Choroid plexus epithelial cell (primary cell): Measurements from ENCODE around the gene MUC20.
"Not testable (repeated sequence)": the region's sequence is repeated elsewhere in the genome, so short reads cannot be mapped to it uniquely, and the experiment has no call there.

Source experiments
- DNase-seq: peaks from one replicate; pipeline ENCODE4 v3.0.0-alpha.2; 2010; ENCODE audit warnings: low read depth
- H3K4me3 ChIP-seq: 2 replicates; pipeline ENCODE4 v1.5.1; 2011; ENCODE audit warnings: low read depth, mild to moderate bottlenecking, control low read depth, low read length, moderate library complexity
- TF ChIP-seq, protein P1 (sequence below): conservative IDR thresholded peaks from 2 replicates; pipeline ENCODE4 v1.5.1; 2011; ENCODE audit warnings: low read depth, mild to moderate bottlenecking, control low read depth, inconsistent platforms, low read length, moderate library complexity

MUC20 gene

DNA sequence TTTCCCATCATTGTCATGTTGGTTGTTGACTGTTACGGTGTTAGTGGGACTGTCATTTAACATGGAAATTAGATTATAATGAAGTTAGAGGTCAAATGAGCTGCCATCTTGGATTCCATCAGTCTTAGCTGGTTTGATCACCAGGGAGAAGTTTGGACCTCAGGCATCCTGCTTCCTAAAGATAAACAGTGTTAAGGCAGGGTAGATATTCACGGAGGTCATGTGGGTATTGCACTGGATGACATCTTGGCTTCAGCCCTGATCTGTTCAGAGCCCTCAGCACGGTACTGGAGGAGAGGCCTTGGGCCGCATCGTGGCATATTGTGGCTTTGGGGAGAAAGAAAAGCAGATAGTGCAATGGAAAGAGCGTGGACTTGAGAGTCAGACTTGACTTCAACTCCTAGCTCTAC is 11.1 kb upstream of the MUC20 start:
- H3K4me3 ChIP-seq, result no peak overlapping the region
- TF ChIP-seq, protein P1, sequence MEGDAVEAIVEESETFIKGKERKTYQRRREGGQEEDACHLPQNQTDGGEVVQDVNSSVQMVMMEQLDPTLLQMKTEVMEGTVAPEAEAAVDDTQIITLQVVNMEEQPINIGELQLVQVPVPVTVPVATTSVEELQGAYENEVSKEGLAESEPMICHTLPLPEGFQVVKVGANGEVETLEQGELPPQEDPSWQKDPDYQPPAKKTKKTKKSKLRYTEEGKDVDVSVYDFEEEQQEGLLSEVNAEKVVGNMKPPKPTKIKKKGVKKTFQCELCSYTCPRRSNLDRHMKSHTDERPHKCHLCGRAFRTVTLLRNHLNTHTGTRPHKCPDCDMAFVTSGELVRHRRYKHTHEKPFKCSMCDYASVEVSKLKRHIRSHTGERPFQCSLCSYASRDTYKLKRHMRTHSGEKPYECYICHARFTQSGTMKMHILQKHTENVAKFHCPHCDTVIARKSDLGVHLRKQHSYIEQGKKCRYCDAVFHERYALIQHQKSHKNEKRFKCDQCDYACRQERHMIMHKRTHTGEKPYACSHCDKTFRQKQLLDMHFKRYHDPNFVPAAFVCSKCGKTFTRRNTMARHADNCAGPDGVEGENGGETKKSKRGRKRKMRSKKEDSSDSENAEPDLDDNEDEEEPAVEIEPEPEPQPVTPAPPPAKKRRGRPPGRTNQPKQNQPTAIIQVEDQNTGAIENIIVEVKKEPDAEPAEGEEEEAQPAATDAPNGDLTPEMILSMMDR, result no peak
- DNase-seq, result no peak

DNA sequence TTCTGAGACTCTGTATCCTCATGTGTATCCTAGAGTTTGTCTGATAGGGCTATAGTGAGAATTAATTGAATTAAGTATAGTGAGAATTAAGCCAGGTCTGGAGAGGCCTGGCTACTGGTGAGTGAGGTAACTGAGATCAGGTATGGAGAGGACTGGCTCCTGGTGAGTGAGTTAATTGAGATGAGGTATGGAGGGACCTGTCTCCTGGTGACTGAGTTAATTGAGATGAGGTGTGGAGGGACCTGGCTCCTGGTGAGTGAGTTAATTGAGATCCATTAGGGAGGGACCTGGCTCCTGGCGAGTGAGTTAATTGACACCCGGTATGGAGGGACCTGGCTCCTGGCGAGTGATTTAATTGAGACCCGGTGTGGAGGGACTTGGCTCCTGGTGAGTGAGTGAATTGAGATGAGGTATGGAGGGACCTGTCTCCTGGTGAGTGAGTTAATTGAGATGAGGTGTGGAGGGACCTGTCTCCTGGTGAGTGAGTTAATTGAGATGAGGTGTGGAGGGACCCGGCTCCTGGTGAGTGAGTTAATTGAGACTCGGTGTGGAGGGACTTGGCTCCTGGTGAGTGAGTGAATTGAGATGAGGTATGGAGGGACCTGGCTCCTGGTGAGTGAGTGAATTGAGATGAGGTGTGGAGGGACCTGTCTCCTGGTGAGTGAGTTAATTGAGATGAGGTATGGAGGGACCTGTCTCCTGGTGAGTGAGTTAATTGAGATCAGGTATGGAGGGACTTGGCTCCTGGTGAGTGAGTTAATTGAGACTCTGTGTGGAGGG is 10.5 kb upstream of the MUC20 start:
- H3K4me3 ChIP-seq, DNase-seq: not testable (repeated sequence)

DNA sequence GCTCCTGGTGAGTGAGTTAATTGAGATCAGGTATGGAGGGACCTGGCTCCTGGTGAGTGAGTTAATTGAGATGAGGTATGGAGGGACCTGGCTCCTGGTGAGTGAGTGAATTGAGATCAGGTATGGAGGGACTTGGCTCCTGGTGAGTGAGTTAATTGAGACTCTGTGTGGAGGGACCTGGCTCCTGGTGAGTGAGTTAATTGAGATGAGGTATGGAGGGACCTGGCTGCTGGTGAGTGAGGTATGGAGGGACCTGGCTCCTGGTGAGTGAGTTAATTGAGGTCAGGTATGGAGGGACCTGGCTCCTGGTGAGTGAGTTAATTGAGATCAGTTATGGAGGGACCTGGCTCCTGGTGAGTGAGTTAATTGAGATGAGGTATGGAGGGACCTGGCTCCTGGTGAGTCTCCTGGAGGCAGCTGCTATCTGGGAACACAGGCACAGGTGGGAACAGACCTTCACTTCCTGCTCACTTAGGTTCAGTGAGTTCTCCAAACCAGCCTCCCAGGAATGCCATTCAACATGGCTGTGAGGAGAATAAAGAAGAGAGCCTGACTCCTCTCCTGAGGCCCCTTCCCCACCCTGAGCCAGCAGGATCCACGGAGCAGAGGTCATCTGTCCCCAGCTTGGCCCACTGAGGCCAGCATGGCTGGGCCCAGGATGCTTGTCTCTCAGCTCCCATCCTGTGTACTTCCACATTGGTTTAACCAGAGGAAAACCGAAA is 9.5 kb upstream of the MUC20 start:
- not testable (repeated sequence) for DNase-seq, H3K4me3 ChIP-seq

DNA sequence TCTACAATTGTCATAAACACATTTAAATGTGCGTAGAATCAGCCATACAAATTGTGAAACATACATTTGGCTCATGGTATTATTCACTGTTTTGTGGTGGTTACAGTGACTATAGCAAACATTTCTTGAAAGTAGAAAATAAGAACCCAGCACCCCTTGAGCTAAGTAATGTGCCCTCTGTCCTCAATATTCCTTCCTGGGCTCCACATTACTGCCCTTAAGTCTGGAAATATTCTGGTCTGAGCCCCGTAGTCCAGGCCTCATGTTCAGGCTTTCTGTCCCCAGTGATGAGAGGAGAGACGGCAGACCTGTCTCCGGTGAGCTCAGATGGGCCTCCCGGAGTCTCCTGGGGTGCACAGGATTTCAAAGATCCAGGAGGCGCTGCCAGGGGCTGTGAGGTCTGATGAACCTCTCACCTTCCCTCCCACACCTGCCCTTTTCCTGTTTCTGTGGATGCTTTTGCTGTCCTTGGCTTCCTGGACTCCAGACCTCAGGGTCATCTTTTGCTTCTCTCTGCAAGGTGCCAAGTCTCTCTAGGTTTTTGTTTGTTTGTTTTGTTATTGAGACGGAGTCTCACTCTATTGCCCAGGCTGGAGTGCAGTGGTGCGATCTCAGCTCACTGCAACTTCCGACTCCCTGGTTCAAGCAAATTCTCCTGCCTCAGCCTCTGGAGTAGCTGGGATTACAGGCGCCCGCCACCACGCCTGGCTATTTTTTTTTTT is 8.8 kb upstream of the MUC20 start:
- no peak for DNase-seq
- TF ChIP-seq, protein P1, result no peak

DNA sequence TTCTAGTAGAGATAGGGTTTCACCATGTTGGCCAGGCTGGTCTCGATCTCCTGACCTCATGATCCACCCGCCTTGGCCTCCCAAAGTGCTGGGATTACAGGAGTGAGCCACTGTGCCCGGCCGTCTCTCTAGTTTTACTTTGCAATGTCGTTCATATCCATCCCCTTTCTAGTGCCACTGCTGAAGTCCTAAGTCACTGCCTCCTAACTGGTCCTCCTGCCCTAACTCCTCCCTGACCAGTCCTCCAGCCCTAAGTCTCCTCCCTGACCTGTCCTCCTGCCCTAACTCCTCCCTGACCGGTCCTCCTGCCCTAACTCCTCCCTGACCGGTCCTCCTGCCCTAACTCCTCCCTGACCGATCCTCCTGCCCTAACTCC is 8.3 kb upstream of the MUC20 start:
- H3K4me3 ChIP-seq, DNase-seq: not testable (repeated sequence)

More for the DNA sequence above, 8.8 kb upstream of the MUC20 start:
- H3K4me3 ChIP-seq, result no peak overlapping the region

DNA sequence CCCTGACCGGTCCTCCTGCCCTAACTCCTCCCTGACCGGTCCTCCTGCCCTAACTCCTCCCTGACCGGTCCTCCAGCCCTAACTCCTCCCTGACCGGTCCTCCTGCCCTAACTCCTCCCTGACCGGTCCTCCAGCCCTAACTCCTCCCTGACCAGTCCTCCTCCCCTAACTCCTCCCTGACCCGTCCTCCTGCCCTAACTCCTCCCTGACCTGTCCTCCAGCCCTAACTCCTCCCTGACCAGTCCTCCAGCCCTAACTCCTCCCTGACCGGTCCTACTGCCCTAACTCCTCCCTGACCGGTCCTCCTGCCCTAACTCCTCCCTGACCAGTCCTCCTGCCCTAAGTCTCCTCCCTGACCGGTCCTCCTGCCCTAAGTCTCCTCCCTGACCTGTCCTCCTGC is 7.6 kb upstream of the MUC20 start:
- DNase-seq, H3K4me3 ChIP-seq: not testable (repeated sequence)

DNA sequence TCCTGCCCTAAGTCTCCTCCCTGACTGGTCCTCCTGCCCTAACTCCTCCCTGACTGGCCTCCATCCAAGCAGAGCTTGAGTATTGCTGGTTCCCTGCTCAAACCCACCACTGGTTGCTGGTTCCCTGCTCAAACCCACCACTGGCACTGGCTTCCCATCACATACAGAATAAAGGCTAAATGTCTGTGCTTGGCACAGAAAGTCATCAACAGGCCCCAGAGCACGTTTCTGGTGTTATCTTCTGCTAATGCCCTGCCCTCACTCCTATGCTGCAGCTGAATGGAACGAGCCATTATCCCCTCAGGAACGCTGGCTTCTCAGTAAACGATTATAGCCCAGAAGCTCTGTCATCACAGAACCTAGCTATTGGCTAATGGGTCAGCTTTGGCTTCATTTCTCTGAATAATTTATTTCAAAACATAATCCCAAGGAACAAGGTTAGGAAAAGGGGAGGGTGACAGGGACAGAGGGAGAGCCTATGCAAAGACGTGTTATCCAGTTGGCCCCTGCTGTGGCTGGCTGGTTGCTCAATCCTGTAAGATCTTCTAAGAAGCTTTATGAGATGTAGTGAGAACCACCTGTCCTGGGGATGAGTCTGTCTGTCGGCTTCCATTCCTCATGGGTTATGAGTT is 6.3 kb upstream of the MUC20 start:
- TF ChIP-seq, protein P1, result no peak

DNA sequence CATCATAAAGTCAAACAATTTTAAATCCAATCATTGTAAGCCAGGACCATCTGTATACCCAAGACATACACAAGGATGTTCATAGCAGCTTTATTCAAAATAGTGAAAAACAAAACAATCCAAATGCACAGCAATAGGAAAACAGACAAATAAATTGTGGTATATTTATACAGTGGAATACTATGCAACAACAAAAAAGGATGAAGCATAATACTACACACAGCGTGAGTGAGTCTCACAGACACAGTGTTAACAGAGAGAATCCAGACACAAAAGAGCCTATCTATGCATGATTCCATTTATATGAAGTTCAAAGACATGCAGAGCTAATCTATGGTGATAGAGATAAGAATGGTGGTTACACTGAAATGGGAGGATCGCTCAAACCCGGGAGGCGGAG is 5.6 kb upstream of the MUC20 start:
- no peak overlapping the region for H3K4me3 ChIP-seq
- no peak for DNase-seq
- TF ChIP-seq, protein P1, result no peak

More for the DNA sequence above, 6.3 kb upstream of the MUC20 start:
- H3K4me3 ChIP-seq, result no peak overlapping the region
- no peak for DNase-seq
